Activated effector memory CD4-positive, alpha-beta T cell treated with anti-CD3 and anti-CD28 coated beads, Interleukin-2, amount 50 U/mL, for 16 hours (primary cell): ENCODE results near the gene CASK.
A peak's percentile ranks its signal among the peaks of the same experiment; 100 is the strongest.
"Not testable (repeated sequence)": the region's sequence is repeated elsewhere in the genome, so short reads cannot be mapped to it uniquely, and the experiment has no call there.

Source experiments
- DNase-seq: peaks from one replicate; pipeline ENCODE4 v3.0.0-alpha.2; 2020

CASK gene

GRCh38 chrX:41728125-41728524 is 195.2 kb downstream of the CASK start:
- DNase-seq = no peak

- DNase-seq = no peak
Observed at GRCh38 chrX:41723826-41724225, 199.5 kb downstream of the CASK start, which contains the start of gene GPR82. Gene GPR82 (plus strand): TSS chrX:41724181. CDS start chrX:41727027, 2,846 bp downstream.

GRCh38 chrX:41722816-41723618 is 200.3 kb downstream of the CASK start:
- DNase-seq = no peak

- DNase-seq = no peak
Observed at GRCh38 chrX:41722214-41722613, 201.1 kb downstream of the CASK start.

GRCh38 chrX:41721590-41721989 is 201.8 kb downstream of the CASK start:
- no peak for DNase-seq

- DNase-seq = peak; percentile 65
Observed at GRCh38 chrX:41720125-41720779, 203.1 kb downstream of the CASK start.

- DNase-seq = not testable (repeated sequence)
Observed at GRCh38 chrX:41719610-41720009, 203.7 kb downstream of the CASK start.

GRCh38 chrX:41718481-41719235 is 204.7 kb downstream of the CASK start:
- no peak for DNase-seq

GRCh38 chrX:41716767-41717473 is 206.4 kb downstream of the CASK start:
- DNase-seq = no peak

GRCh38 chrX:41716222-41716621 is 207.1 kb downstream of the CASK start:
- DNase-seq = no peak

GRCh38 chrX:41711021-41711667 is 212.2 kb downstream of the CASK start:
- DNase-seq = no peak

GRCh38 chrX:41708486-41708885 is 214.9 kb downstream of the CASK start:
- DNase-seq = no peak

GRCh38 chrX:41707218-41707617 is 216.1 kb downstream of the CASK start:
- no peak for DNase-seq

- no peak for DNase-seq
Observed at GRCh38 chrX:41705680-41706374, 217.5 kb downstream of the CASK start.

GRCh38 chrX:41705042-41705441 is 218.3 kb downstream of the CASK start:
- DNase-seq = no peak

- DNase-seq = no peak
Observed at GRCh38 chrX:41703574-41704029, 219.8 kb downstream of the CASK start.

GRCh38 chrX:41695426-41695825 is 227.9 kb downstream of the CASK start:
- peak; percentile 59 for DNase-seq

- DNase-seq = no peak
Observed at GRCh38 chrX:41693024-41693423, 230.3 kb downstream of the CASK start.

GRCh38 chrX:41692162-41692749 is 231.1 kb downstream of the CASK start:
- no peak for DNase-seq

GRCh38 chrX:41689711-41690110 is 233.6 kb downstream of the CASK start:
- no peak for DNase-seq

- DNase-seq = no peak
Observed at GRCh38 chrX:41688835-41689234, 234.5 kb downstream of the CASK start, which contains the start of gene GPR34. Gene GPR34 (plus strand): TSS chrX:41688973. CDS start chrX:41695634, 6,661 bp downstream.
